NCI-H526 (cell line): ENCODE data around the gene GOLGA6B.
"Not testable (repeated sequence)": the region's sequence is repeated elsewhere in the genome, so short reads cannot be mapped to it uniquely, and the experiment has no call there.

Experiments
- DNase-seq, 2 experiments: peaks; one replicate each; lab custom pipeline; 2025; lab: John Stamatoyannopoulos, UW

The GOLGA6B gene

DNA sequence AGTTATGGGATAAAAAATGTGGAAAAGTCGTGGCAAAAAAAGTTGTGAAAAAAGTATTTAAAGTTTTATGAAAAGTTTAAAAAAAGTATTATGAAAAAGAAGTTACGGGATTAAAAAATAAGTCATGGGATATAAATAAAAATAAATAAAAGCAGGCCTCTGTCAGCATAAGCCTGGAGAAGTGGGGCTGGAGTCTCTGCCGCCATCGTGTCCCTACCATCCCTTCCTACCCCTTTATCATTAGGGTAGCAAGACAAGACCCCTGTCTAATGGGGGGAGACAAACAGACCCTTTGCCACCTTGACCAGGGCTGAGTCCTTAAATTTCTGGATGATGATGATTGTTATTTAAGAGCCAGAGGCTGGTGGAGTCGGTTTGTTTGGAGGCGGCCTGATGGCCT lies 15.3 kb downstream of the GOLGA6B start:
- not testable (repeated sequence) for DNase-seq

GRCh38 chr15:72670656-72671352 lies 16.3 kb downstream of the GOLGA6B start:
- not testable (repeated sequence) for DNase-seq

GRCh38 chr15:72671525-72671924 lies 17.0 kb downstream of the GOLGA6B start:
- no peak for DNase-seq

GRCh38 chr15:72676838-72677237 lies 22.3 kb downstream of the GOLGA6B start:
- no peak for DNase-seq

GRCh38 chr15:72680931-72681330 lies 26.4 kb downstream of the GOLGA6B start:
- no peak for DNase-seq

- no peak for DNase-seq
These were observed 28.3 kb downstream of the GOLGA6B start for GRCh38 chr15:72682772-72683171.

- DNase-seq, result no peak
These were observed 30.9 kb downstream of the GOLGA6B start for GRCh38 chr15:72685301-72685924.

- no peak for DNase-seq
These were observed 31.7 kb downstream of the GOLGA6B start, which contains the start of the genes BBS4 and HIGD2B for GRCh38 chr15:72685925-72686794. Gene BBS4, plus strand, starts transcription at chr15:72686207. Its CDS starts 21 bp downstream, at chr15:72686228. Gene HIGD2B, minus strand, starts transcription at chr15:72686182. Its CDS starts 9,808 bp downstream, at chr15:72676374.

DNA sequence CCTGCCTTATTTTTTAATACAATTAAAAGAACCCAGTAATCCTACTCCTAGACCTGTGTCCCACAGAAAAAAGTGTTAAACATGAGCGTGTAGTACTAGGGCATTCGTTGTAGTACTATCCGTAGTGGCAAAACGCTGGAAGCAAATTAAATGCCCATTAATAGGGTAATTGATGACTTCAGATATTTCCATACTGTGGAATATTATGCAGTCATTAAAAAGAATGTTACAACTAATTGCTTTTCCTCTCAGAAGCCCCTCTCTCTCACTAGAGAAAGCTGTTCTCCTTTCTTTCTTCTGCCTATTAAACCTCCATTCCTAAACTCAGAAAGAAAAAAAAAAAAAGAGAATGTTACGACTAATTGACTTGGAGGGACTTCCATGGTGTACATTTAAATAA lies 34.2 kb downstream of the GOLGA6B start:
- DNase-seq, result no peak

- peak; percentile 33 to 40 for DNase-seq
These were observed 36.4 kb downstream of the GOLGA6B start for GRCh38 chr15:72690938-72691337.

DNA sequence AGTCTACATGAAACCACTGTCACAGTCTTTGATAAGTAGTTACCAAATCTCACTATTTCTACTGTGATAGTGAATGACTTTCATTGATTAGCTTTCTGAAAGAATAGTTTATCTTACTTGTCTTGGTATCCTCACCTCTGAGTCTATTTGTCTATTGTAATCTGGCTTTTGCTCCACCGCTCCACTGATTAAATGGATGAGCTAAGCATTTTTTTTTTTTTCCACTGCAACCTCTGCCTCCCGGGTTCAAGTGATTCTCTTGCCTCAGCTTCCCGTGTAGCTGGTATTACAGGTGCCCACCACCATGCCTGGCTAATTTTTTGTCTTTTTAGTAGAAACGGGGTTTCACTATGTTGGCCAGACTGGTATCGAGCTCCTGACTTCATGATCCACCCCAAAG lies 44.4 kb downstream of the GOLGA6B start:
- DNase-seq, result no peak

- DNase-seq, result no peak
These were observed 45.6 kb downstream of the GOLGA6B start for GRCh38 chr15:72700076-72700475.

- no peak for DNase-seq
These were observed 51.8 kb downstream of the GOLGA6B start for GRCh38 chr15:72706266-72706665.

DNA sequence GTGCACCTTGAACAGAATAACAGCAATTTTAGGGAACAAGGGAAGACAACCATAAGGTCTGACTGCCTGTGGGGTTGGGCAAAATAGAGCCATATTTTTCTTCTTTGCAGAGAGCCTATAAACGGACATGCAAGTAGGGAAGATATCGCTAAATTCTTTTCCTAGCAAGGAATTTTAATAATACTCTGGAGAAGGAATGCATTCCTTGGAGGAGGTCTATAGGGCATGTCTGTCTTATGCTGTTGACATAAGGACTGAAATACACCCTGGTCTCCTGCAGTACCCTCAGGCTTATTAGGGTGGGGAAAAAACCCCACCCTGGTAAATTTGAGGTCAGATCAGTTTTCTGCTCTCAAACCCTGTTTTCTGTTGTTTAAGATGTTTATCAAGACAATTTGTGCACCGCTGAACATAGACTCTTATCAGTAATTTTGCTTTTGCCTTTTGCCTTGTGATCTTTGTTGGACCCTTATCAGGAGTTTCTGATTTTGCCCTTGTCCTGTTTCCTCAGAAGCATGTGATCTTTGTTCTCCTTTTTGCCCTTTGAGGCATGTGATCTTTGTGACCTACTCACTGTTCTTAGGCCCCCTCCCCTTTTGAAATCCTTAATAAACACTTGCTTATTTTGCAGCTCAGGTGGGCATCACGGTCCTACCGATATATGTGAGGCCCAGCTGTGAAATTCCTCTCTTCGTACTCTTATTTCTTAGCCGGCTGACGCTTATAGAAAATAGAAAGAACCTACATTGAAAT lies 54.2 kb downstream of the GOLGA6B start:
- not testable (repeated sequence) for DNase-seq
